ENCODE measurements around the gene RFX1.

RFX1 gene

DNA sequence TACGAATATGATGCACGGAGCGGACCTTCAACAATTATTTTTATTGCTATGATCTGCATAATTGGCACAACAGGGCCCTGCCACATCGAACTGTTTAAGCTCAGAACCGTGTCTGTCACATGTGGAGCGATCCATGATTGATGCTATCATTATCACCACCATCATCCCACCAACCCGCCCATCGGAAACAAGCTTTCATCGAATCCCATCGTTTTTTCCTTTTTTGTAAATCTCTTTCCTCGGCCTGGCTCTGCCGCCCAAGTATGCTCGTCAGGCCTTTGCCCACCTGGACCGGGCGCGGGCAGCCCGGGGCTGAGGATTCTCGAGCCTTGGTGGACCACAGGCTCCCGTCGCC is 54.3 kb downstream of the RFX1 start (continued):
- peak; percentile 95 for TF ChIP-seq ZBTB17 (tag by site-specific recombination; IDR thresholded peaks at IDR 0.05)
- TF ChIP-seq, protein P1, sequence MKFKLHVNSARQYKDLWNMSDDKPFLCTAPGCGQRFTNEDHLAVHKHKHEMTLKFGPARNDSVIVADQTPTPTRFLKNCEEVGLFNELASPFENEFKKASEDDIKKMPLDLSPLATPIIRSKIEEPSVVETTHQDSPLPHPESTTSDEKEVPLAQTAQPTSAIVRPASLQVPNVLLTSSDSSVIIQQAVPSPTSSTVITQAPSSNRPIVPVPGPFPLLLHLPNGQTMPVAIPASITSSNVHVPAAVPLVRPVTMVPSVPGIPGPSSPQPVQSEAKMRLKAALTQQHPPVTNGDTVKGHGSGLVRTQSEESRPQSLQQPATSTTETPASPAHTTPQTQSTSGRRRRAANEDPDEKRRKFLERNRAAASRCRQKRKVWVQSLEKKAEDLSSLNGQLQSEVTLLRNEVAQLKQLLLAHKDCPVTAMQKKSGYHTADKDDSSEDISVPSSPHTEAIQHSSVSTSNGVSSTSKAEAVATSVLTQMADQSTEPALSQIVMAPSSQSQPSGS (tag by site-specific recombination; IDR thresholded peaks at IDR 0.05; ENCODE audit: low read depth) = peak; percentile 45; the same call in 1 of the 2 replicates
- TF ChIP-seq, protein P2, sequence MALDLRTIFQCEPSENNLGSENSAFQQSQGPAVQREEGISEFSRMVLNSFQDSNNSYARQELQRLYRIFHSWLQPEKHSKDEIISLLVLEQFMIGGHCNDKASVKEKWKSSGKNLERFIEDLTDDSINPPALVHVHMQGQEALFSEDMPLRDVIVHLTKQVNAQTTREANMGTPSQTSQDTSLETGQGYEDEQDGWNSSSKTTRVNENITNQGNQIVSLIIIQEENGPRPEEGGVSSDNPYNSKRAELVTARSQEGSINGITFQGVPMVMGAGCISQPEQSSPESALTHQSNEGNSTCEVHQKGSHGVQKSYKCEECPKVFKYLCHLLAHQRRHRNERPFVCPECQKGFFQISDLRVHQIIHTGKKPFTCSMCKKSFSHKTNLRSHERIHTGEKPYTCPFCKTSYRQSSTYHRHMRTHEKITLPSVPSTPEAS (tag by site-specific recombination; IDR thresholded peaks at IDR 0.05) = no peak
- TF ChIP-seq SCRT2 (tag by site-specific recombination; IDR thresholded peaks at IDR 0.05) = 0 out of 2 replicates have a peak, but pooled peaks have one; percentile 15

DNA sequence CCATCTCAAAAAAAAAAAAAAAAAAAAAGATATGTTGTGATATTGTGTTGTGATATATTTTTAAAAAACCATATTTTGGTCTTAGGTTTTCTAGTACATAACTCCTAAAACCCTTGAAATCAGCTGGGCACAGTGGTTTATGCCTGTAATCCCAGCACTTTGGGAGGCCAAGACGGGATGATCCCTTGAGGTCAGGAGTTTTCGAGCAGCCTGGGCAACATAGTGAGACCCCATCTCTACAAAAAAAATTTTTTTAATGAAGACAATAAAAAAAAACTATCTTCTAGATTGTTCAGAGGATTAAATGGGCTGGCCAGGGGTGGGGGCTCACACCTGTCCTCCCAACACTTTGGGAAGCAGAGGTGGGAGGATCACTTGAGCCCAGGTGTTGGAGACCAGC is 55.1 kb downstream of the RFX1 start:
- ChIA-PET POLR2A (interaction anchor here (0.7 kb wide), 1 partner anchor 225 kb away, joined by 5 read pairs; no protein-coding TSS in a partner anchor), CTCF (interaction anchor here (0.7 to 0.9 kb wide), 2 partner anchors 98 to 121 kb away, joined by 3 to 4 read pairs; no protein-coding TSS in a partner anchor)
- H3K4me1 ChIP-seq (ENCODE audit: control insufficient read depth, insufficient read depth, low read length) = no peaks in the 10 kb centered on the region
- H3K4me3 ChIP-seq (ENCODE audit: low read depth, low read length) = no peak overlapping the region
- no peaks in the 10 kb centered on the region for H3K9me3 ChIP-seq (ENCODE audit: control insufficient read depth, insufficient read depth, low read depth, low read length)
- H3K36me3 ChIP-seq (ENCODE audit: control insufficient read depth in 2 of 2, insufficient read depth in 1 of 2, low read length in 2 of 2) = peaks cover 0 to 20% of the 10 kb centered on the region in 2 experiments; a peak in 1 of 3 replicates
- TF ChIP-seq ZNF121 (tag by site-specific recombination; IDR thresholded peaks at IDR 0.05) (peak; percentile 58; the same call in 1 of the 2 replicates), ZNF292 (tag by site-specific recombination; IDR thresholded peaks at IDR 0.05; ENCODE audit: borderline replicate concordance, low read depth) (no peak), KLF10 (tag by site-specific recombination; IDR thresholded peaks at IDR 0.05) (no peak), ZNF132 (tag by site-specific recombination; IDR thresholded peaks at IDR 0.05; ENCODE audit: borderline replicate concordance) (no peak)
- no peak overlapping the region for H3K27ac ChIP-seq (ENCODE audit: extremely low read depth, low read depth, low read length)

DNA sequence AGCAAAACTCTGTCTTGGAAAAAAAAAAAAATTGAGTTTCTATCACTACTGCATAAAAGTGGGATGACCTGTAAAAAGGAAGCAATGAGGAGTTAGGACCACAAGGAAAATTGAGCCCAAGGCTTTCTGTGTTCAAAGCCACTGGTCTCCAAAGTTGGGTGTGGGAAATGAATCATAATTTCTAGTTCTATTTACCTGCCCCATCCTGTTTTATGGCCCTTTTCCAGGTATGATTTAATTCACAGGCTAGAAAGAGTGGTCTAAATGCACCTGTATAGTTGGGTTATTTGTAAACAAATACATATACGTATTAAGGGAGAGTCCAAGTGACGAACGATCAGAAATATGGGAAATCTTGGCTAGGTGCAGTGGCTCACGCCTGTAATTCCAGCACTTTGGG is 59.7 kb downstream of the RFX1 start:
- Histone ChIP-seq H3K27ac (ENCODE audit: extremely low read depth, low read depth, low read length) (no peak overlapping the region), H3K36me3 (ENCODE audit: control insufficient read depth in 2 of 2, insufficient read depth in 1 of 2, low read length in 2 of 2) (no peaks in the 10 kb centered on the region), H3K4me1 (ENCODE audit: control insufficient read depth, insufficient read depth, low read length) (no peaks in the 10 kb centered on the region), H3K4me3 (ENCODE audit: low read depth, low read length) (no peak overlapping the region), H3K9me3 (ENCODE audit: control insufficient read depth, insufficient read depth, low read depth, low read length) (no peaks in the 10 kb centered on the region)
- POLR2A ChIA-PET = no interaction called here
- no peak for TF ChIP-seq ZNF174 (tag by site-specific recombination; IDR thresholded peaks at IDR 0.05)
- no peak for TF ChIP-seq TRIM28 (IDR thresholded peaks at IDR 0.05; ENCODE audit: borderline replicate concordance, low read length)
- TF ChIP-seq KLF7 (tag by site-specific recombination; IDR thresholded peaks at IDR 0.05; ENCODE audit: borderline replicate concordance) = no peak
- TF ChIP-seq ZNF302 (tag by site-specific recombination; IDR thresholded peaks at IDR 0.05; ENCODE audit: low read depth) = no peak
- TF ChIP-seq, protein P3, sequence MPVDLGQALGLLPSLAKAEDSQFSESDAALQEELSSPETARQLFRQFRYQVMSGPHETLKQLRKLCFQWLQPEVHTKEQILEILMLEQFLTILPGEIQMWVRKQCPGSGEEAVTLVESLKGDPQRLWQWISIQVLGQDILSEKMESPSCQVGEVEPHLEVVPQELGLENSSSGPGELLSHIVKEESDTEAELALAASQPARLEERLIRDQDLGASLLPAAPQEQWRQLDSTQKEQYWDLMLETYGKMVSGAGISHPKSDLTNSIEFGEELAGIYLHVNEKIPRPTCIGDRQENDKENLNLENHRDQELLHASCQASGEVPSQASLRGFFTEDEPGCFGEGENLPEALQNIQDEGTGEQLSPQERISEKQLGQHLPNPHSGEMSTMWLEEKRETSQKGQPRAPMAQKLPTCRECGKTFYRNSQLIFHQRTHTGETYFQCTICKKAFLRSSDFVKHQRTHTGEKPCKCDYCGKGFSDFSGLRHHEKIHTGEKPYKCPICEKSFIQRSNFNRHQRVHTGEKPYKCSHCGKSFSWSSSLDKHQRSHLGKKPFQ (tag by site-specific recombination; IDR thresholded peaks at IDR 0.05) = no peak
- TF ChIP-seq, protein P4, sequence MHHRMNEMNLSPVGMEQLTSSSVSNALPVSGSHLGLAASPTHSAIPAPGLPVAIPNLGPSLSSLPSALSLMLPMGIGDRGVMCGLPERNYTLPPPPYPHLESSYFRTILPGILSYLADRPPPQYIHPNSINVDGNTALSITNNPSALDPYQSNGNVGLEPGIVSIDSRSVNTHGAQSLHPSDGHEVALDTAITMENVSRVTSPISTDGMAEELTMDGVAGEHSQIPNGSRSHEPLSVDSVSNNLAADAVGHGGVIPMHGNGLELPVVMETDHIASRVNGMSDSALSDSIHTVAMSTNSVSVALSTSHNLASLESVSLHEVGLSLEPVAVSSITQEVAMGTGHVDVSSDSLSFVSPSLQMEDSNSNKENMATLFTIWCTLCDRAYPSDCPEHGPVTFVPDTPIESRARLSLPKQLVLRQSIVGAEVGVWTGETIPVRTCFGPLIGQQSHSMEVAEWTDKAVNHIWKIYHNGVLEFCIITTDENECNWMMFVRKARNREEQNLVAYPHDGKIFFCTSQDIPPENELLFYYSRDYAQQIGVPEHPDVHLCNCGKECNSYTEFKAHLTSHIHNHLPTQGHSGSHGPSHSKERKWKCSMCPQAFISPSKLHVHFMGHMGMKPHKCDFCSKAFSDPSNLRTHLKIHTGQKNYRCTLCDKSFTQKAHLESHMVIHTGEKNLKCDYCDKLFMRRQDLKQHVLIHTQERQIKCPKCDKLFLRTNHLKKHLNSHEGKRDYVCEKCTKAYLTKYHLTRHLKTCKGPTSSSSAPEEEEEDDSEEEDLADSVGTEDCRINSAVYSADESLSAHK (tag by site-specific recombination; IDR thresholded peaks at IDR 0.05) = no peak
- TF ChIP-seq ZFP69B (tag by site-specific recombination; IDR thresholded peaks at IDR 0.05) = no peak
- TF ChIP-seq ZNF169 (tag by site-specific recombination; IDR thresholded peaks at IDR 0.05) = no peak
- TF ChIP-seq ZNF184 (tag by site-specific recombination; IDR thresholded peaks at IDR 0.05) = no peak
- TF ChIP-seq ZNF292 (tag by site-specific recombination; IDR thresholded peaks at IDR 0.05; ENCODE audit: borderline replicate concordance, low read depth) = no peak
- no peak for TF ChIP-seq ZNF112 (tag by site-specific recombination; IDR thresholded peaks at IDR 0.05)
- no peak for TF ChIP-seq ZNF843 (tag by site-specific recombination; IDR thresholded peaks at IDR 0.05)
- CTCF ChIA-PET = no interaction called here
